ENCODE data around the gene ARHGAP24. TPM values are rescaled to one million over a fixed set of nuclear protein-coding genes. Genes with fewer than 3 reads are reported as not detected.
"Not testable (repeated sequence)": the region's sequence is repeated elsewhere in the genome, so short reads cannot be mapped to it uniquely, and the experiment has no call there.

The ARHGAP24 gene
- total and polyA plus RNA-seq, 8 donors, result 22.0 to 35.0 (median 25.8) TPM

GRCh38 chr4:85963231-85963630, 488.3 kb downstream of the ARHGAP24 start:
- H3K9me3 ChIP-seq, result no peaks in the 10 kb centered on the region
- ATAC-seq (no peak), DNase-seq (no peak)
- H3K4me3 ChIP-seq, result no peak overlapping the region
- H3K27me3 ChIP-seq, result no peaks in the 10 kb centered on the region
- intact Hi-C loops (cut with DNase I), result no loop called here
- TF ChIP-seq, protein P1, sequence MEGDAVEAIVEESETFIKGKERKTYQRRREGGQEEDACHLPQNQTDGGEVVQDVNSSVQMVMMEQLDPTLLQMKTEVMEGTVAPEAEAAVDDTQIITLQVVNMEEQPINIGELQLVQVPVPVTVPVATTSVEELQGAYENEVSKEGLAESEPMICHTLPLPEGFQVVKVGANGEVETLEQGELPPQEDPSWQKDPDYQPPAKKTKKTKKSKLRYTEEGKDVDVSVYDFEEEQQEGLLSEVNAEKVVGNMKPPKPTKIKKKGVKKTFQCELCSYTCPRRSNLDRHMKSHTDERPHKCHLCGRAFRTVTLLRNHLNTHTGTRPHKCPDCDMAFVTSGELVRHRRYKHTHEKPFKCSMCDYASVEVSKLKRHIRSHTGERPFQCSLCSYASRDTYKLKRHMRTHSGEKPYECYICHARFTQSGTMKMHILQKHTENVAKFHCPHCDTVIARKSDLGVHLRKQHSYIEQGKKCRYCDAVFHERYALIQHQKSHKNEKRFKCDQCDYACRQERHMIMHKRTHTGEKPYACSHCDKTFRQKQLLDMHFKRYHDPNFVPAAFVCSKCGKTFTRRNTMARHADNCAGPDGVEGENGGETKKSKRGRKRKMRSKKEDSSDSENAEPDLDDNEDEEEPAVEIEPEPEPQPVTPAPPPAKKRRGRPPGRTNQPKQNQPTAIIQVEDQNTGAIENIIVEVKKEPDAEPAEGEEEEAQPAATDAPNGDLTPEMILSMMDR (IDR thresholded peaks at IDR 0.05), result no peak
- H3K36me3 ChIP-seq, result no peaks in the 10 kb centered on the region
- no peaks in the 10 kb centered on the region for H3K4me1 ChIP-seq
- H3K27ac ChIP-seq, result no peak overlapping the region

DNA sequence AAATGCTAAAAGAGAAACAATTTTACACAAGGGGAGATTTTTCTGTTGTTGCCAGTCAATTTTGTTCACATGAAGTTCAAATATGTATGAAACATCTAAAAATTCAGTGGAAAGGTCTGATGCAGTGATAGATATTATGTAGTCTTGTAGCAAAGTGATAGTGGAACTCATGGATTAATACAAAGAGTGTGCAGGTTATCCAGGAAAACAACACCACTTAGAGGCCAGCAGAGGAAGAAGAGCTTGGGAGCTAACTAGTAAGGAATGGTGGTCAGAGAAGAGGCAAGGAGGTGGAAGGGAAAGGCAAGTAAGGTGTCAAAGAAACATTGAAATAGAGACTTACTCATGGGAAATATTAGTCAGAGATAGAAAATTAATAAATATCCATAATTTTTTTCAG, 489.3 kb downstream of the ARHGAP24 start:
- ATAC-seq, result no peak
- H3K36me3 ChIP-seq, result no peaks in the 10 kb centered on the region
- intact Hi-C loops (cut with DNase I), result no loop called here

GRCh38 chr4:85965017-85965416, 490.1 kb downstream of the ARHGAP24 start:
- H3K27me3 ChIP-seq; H3K4me1 ChIP-seq; DNase-seq; intact Hi-C loops (cut with DNase I); H3K9me3 ChIP-seq; ATAC-seq; H3K4me3 ChIP-seq; H3K36me3 ChIP-seq; H3K27ac ChIP-seq: not testable (repeated sequence)

More for the DNA sequence above, 489.3 kb downstream of the ARHGAP24 start:
- no peaks in the 10 kb centered on the region for H3K4me1 ChIP-seq
- H3K9me3 ChIP-seq, result no peaks in the 10 kb centered on the region
- no peaks in the 10 kb centered on the region for H3K27me3 ChIP-seq
- DNase-seq, result no peak
- H3K27ac ChIP-seq, result no peak overlapping the region
- no peak overlapping the region for H3K4me3 ChIP-seq
- TF ChIP-seq, protein P1 (IDR thresholded peaks at IDR 0.05), result no peak

DNA sequence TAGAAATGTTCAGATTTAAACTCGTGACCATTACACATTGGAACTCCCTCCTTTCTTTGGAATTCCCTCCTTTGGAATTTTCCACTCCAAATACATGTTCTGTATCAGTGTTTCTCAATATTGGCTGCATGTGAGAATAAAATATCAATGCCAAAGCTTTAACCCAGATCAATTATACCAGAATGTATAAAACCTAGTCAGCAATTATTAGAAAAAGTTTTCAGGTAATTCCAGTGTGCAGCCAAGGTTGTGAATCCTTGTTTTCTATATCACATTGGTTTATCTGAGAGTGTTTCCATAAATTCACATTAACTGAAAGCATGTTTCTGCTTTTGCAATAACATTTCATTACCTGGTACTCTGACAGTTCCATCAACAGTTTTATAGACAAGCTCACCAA, 490.6 kb downstream of the ARHGAP24 start:
- H3K9me3 ChIP-seq, result no peaks in the 10 kb centered on the region
- H3K36me3 ChIP-seq, result no peaks in the 10 kb centered on the region
- no peaks in the 10 kb centered on the region for H3K27me3 ChIP-seq
- ATAC-seq (no peak), DNase-seq (no peak)
- TF ChIP-seq, protein P1 (IDR thresholded peaks at IDR 0.05), result no peak
- no peak overlapping the region for H3K4me3 ChIP-seq
- H3K27ac ChIP-seq, result no peak overlapping the region
- H3K4me1 ChIP-seq, result no peaks in the 10 kb centered on the region
- intact Hi-C loops (cut with DNase I), result no loop called here

GRCh38 chr4:85966373-85966772, 491.4 kb downstream of the ARHGAP24 start:
- ATAC-seq, result no peak
- intact Hi-C loops (cut with DNase I), result no loop called here
- Histone ChIP-seq H3K27me3 (no peaks in the 10 kb centered on the region), H3K36me3 (no peaks in the 10 kb centered on the region), H3K4me1 (no peaks in the 10 kb centered on the region), H3K9me3 (no peaks in the 10 kb centered on the region), H3K4me3 (no peak overlapping the region), H3K27ac (no peak overlapping the region)
- DNase-seq, result peak in 1 of 4 donors; percentile 11
- TF ChIP-seq, protein P1 (IDR thresholded peaks at IDR 0.05), result no peak

- intact Hi-C loops (cut with DNase I), result no loop called here
- ATAC-seq, result no peak
- H3K4me3 ChIP-seq, result no peak overlapping the region
These were observed 492.9 kb downstream of the ARHGAP24 start for GRCh38 chr4:85967872-85968271.

More at GRCh38 chr4:85967872-85968271, 492.9 kb downstream of the ARHGAP24 start:
- Histone ChIP-seq H3K9me3 (no peaks in the 10 kb centered on the region), H3K27me3 (no peaks in the 10 kb centered on the region), H3K4me1 (no peaks in the 10 kb centered on the region), H3K36me3 (no peaks in the 10 kb centered on the region), H3K27ac (no peak overlapping the region)
- TF ChIP-seq, protein P1 (IDR thresholded peaks at IDR 0.05), result no peak
- DNase-seq, result no peak
